Testis (tissue), 2 donors: ENCODE data around the gene RPL12.

Experiments
- POLR2A ChIP-seq: fragments of 450-650 bp; IDR thresholded peaks from one replicate; pipeline ENCODE4 v1.6.1; 2017; ENCODE audit warnings: antibody characterized with exemption, mild to moderate bottlenecking, moderate library complexity
- TF ChIP-seq, protein P1 (sequence below), 3 experiments: fragments of 450-650 bp in 2 of 3; fragments of 200-600 bp in 1 of 3; sonication (generic) in 1 of 3; IDR thresholded peaks; one replicate each; pipeline ENCODE4 v1.5.1; 2016 to 2019; ENCODE audit warnings: antibody characterized with exemption in 3 of 3, mild to moderate bottlenecking in 2 of 3, moderate library complexity in 1 of 3

DNA sequence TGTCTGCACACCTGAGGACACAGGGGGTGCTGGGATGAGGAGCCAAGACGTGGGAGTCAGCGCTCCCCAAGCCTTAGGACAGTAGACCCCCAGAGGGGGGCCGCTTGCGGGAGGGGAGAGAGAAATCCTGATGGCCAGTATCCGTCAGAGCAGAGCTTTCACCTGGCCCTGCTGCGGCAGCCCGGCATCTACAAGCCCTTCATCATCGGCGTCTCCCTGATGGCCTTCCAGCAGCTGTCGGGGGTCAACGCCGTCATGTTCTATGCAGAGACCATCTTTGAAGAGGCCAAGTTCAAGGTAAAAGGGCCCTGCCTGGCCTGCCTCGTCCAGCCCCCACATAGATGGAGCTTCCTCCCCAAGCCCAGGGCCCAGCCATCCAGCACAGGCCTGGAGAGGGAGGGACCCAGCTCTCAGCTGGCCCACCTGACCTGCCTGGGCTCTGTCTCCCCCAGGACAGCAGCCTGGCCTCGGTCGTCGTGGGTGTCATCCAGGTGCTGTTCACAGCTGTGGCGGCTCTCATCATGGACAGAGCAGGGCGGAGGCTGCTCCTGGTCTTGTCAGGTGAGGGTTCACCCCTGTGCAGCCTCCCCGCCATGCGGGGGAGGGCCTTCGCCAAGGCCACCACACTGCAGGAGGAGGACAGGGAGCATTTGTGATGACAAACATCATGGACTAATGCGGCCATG lies 47.6 kb downstream of the RPL12 start:
- TF ChIP-seq, protein P1, sequence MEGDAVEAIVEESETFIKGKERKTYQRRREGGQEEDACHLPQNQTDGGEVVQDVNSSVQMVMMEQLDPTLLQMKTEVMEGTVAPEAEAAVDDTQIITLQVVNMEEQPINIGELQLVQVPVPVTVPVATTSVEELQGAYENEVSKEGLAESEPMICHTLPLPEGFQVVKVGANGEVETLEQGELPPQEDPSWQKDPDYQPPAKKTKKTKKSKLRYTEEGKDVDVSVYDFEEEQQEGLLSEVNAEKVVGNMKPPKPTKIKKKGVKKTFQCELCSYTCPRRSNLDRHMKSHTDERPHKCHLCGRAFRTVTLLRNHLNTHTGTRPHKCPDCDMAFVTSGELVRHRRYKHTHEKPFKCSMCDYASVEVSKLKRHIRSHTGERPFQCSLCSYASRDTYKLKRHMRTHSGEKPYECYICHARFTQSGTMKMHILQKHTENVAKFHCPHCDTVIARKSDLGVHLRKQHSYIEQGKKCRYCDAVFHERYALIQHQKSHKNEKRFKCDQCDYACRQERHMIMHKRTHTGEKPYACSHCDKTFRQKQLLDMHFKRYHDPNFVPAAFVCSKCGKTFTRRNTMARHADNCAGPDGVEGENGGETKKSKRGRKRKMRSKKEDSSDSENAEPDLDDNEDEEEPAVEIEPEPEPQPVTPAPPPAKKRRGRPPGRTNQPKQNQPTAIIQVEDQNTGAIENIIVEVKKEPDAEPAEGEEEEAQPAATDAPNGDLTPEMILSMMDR (IDR thresholded peaks at IDR 0.05) = no peak
- TF ChIP-seq POLR2A = no peak
